Skin epidermis (tissue), 12 donors: ENCODE results near the gene SORCS2.

ENCODE experiments used
- H3K27ac ChIP-seq, 21 experiments: fragments of 200-600 bp; sonication (generic) in 11 of 21; one replicate each; pipeline ENCODE4 v1.5.0; 2020; ENCODE audit warnings: mild to moderate bottlenecking in 3 of 21, inconsistent platforms in 2 of 21, moderate library complexity in 2 of 21
- H3K4me3 ChIP-seq, 7 experiments: fragments of 200-600 bp; sonication (generic) in 2 of 7; one replicate each; pipeline ENCODE4 v1.5.0; 2020; ENCODE audit warnings: inconsistent platforms in 2 of 7, mild to moderate bottlenecking in 2 of 7, moderate library complexity in 1 of 7

The SORCS2 gene

DNA sequence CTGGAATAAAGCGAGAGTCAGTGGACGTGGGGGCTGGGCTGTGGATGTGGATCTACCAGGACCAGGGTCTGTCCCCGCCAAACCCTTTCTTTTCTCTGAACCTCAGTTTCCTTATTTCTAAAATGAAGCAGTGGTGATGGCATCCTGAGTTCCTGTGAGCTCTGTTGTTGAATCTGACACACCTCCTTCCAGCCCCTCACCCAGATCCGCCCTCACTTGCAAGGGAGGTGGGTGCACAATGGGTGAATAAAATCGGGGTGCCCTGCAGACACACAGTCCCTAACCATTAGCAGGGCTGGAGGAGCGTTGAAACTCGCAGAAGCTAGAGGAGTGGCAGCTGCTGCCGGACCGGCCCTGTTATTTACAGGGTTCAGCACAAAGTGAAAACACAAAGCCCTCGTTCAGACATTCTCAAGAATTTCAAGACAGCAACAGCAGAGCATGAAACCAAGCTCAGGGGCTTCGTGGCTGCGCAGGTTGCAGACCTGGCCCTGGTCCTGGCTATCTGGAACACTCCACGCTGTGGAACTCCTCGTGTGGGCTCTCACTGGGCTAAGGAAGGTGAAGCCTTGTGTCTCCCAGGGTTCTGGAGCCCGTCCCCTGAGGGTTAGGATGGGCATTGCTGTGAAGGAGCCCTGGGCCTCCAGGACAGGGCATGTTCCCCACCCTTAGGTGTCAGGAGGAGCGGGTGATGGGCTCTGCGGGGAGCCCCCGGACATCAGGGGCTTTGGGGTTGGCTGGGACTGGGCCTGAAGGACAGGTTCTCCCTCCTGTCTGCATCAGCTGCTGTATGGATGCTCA, 199.5 kb downstream of the SORCS2 start:
- Histone ChIP-seq H3K27ac (no peak overlapping the region), H3K4me3 (no peak overlapping the region)

DNA sequence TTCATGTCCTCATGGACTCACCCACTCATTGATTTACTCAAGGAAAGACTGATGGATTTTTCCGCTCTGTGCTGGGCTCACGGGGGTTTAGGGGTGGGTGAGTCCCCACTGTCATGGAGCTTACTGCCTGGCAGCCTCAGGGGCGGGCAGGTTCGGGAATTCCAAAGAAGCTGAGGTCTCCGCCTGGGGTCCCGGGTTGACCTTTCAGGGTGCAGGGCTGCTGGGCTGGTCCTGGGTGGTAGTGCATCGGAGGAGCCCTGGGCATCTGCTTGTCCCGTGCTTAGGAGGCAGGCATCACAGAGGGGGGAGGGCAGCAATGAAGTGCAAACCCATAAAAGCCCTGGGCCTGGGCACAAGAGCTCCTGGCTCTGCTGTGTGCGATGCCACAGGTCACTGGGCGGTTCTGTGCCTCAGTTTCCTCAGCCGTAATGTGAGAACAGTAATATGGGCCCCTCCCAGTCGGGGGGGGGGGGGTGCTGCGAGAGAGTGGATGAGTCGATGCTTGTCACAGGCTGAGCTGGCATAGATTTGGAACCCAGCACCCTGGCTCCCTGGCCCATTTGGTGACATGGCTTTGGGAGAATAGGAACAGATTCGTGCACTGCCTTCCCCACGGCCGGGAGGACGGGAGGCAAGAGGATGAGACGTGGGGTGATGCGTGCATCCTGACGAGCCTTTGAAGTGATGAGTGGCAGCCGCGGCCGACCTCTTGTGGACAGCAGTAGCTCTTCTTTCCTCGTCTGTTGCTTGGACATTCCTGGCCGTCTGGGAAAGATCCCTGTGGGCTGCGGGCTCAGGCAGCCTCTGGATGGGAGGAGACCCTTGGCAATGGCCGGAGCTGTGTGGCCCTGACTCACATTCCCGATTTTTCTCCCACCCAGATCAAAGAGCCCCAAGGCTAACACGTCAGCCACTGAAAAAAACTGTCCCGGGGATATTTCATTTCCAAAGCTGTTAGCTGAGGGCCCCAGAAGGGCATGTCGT, 200.4 kb downstream of the SORCS2 start:
- peak overlapping the region in 2 of 21 experiments; percentile 21 to 54 for H3K27ac ChIP-seq

DNA sequence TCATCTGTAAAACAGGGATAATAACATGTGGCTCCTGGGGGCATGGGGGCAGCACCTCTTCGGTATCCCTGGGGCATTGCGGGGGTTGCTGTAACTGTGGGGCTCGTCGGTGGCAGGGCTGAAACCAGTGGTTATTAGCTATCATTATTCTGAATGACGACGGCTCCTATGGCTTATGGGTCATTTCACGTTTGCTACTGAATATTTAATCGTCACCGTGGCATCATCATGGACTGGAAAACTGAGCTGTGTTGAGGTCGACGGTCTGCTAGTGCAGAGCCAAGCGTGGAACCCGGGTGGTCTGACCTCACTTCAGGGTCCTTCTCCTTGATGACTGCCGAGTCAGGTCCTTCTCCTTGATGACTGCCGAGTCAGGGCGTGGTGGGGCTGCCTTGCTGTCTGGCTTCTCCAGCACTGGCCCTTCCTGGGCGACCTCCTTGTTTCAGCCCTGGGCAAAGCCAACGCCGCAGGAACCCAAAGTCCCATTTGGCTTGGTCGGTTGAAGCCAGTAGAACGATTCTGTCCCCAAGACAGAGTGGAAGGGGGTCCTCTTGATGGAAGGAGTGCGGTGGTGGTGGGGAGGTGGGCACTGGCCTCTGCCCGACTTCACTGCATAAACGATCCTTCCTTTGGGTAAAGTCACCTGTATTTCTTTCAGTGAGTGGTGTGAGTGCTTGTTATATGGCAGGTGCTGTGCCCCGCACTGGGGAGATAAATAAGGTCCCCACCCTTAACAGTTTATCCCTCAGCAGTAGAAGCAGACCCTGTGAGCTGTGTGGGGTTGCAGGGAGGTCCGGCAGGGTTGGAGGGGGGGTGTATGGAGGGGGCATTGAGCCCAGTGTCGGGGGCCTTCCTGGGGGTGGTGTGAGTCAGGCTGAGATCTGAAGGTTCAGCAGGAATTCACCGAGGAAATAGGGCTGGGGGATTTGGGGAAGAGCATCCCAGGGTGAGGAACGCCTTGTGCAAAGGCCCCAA, 201.6 kb downstream of the SORCS2 start:
- Histone ChIP-seq H3K4me3 (no peak overlapping the region), H3K27ac (peak overlapping the region in 2 of 21 experiments; percentile 21 to 54)

More for the DNA sequence above, 200.4 kb downstream of the SORCS2 start:
- H3K4me3 ChIP-seq, result no peak overlapping the region

DNA sequence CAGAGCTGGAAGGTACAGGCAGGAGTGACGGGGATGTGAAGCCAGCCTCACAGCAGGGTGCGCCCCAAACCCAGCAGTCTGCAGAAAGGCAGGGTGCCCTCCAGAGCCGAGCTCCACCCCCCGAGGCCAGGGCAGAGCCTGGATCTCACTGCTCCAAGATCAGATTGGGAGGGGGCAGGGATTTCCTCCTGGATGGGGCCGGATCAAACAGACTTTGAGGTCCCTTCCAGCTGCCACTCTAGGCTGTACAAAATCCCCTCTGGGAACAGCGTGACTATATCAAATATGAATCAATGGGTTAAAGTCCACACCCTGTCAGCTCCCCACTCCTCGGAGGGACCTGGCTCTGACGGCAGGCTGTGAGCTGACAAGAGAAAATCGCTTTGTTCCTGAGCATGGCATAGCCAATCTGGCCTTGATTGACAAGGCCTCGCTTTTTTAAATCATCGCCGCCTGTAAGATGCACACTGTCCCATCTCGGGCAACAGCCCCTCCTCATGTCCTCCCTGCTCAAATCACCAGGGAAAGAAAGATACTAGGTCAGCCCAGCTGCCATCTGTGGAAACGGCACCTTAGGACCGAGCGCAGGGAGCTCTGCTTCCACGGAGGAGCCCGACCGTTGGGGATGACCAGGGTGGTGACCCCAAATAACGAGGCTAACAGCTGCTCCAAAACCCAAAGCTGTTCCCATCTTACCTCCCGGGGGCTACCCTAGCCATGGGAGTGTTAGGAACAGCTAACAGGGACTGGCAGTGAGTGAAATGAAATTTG, 202.5 kb downstream of the SORCS2 start:
- Histone ChIP-seq H3K4me3 (no peak overlapping the region), H3K27ac (no peak overlapping the region)

DNA sequence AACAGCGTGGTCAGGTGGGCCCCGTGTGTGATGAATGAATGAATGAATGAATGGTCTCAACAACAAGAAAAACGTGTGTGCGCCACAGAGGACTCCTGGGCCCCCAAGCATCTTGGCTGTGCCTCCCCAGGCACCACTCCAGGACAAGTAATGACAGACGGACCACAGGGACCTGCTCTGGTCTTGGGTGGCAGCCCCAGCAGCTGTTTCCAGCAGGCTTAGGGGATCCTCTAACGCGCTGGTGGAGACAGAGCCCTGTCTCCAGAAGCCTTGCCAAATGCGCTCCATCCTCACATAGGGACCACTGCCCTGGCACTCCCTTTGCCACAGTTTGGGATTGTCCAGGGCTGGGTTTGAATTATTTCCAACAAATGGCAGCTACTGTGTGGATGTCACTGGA, 203.3 kb downstream of the SORCS2 start:
- no peak overlapping the region for H3K4me3 ChIP-seq
- H3K27ac ChIP-seq, result peak overlapping the region in 1 of 21 experiments; percentile 21

DNA sequence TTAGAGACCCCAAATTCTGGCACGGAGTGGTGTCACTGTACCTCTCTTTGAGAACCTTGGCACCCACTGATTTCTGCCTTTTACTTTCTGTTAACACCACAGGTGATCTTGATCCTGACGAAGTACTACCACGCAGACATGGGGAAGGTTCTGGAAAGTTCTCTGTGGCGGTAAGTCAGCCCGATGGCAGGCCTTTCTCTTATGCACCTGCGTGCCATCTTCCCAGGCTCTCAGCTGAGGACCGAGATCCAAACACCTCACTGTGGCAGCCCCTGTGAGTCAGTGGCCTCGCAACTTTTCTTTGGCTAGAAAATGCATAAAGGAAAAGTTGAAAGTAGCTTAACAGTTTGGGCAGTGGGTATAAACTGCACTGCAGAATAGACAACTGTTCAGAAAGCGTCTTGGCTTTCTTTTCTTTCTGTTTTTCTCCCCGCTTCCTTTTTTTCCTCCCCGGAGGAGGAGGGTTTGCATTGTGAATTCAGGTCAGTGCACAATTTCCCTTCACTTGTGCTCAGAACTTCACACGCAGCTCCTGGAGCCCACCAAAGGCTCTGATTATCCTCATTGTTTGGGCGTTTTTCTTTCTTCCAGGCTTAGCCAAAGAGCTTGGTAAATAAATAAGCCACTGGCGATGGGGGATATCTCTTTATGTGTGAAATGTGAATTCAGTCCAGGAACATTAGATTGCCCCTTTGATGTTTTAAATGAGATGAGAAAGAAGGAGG, 204.0 kb downstream of the SORCS2 start:
- Histone ChIP-seq H3K4me3 (no peak overlapping the region), H3K27ac (peak overlapping the region in 2 of 21 experiments; percentile 59 to 61)

DNA sequence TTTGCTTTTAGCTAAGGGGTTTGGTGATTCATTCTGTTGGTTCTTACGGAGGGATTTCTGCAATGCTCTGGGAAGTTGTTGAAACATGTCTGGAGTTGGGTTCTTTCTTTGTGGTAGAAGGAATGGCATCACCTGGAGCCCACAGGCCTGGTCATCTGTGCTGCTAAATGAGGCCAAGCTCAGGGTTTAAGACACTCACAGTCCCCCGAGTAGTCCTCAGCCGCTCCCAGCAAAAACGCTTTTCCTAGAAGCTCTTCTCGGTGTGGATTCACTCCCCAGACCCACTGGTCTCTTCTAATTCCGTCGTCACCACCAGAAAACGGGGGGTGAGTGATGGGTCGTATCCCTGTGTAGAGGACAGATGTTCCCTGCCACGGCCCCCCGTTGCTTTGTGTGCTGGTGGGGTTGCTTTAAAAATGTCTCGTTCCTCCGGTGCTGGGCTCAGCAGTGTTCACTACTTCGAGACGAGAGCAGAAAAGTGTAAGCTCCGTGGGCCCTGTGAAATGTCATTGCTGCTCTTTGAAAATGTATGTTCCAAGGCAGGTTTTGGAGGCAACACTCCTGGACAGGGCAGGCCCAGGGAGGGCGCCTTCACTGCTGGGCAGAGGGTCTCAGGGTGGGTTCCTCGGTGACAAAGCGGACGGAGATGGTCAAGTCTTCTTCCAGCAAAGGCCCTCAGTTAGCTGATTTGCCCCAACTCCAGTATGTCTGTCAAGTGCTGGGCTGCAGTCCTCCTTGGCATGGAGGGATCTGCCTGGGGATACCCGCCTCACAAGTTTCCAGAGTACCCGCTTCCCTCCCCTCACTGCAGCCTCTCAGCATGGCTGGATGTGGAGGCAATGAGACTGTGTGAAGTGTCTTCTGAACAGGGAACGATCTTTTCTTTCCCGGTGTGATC, 205.1 kb downstream of the SORCS2 start:
- Histone ChIP-seq H3K4me3 (no peak overlapping the region), H3K27ac (peak overlapping the region in 3 of 21 experiments; percentile 20 to 61 (median 59))

DNA sequence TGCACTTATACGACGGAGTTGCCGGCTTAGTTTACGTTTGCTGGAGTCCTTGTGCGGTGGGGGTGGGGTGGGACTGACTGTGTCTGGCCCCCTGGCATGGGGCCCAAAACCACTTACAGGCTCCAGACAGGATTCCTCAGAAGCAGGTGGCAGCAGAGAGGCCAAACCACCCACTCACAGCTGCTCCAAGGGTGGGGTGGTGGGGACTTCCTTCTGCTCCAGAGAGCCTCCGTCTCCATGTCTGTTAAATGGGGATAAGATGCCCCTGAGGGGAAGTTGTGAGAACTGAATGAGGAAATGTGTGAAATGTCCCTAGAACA, 205.7 kb downstream of the SORCS2 start:
- peak overlapping the region in 2 of 21 experiments; percentile 59 to 61 for H3K27ac ChIP-seq

DNA sequence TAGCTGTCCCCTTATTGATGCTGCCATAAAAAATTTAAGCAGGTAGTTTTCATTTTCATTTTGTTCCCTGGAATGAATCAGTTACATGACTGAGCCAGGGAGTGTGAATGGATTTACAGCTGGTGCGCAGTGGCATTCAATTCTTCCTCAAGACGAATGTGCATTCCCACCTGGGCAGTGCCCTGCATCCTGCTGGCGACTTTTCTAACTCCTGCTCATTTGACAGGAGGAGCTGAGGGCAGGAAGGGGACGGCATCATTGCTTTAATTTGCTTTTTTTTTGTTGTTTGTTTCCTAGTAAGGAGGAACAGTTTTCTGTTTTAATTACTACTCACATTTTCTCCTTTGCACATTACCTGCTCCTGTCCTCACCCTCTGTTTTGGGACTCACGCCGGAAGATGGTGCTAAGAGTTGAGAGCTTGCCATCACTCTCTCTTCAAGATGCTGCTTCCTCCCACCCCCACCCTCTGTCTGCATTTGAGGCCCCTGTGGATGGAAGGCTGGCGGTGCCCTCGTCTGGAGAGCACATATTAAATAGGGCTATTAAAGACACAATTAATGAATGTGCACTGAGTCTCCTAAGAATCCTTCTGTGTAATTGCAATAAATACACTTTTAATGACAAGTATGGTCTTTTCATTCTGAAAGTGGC, 206.6 kb downstream of the SORCS2 start:
- H3K4me3 ChIP-seq, result no peak overlapping the region
- no peak overlapping the region for H3K27ac ChIP-seq

More for the DNA sequence above, 205.7 kb downstream of the SORCS2 start:
- H3K4me3 ChIP-seq, result no peak overlapping the region

DNA sequence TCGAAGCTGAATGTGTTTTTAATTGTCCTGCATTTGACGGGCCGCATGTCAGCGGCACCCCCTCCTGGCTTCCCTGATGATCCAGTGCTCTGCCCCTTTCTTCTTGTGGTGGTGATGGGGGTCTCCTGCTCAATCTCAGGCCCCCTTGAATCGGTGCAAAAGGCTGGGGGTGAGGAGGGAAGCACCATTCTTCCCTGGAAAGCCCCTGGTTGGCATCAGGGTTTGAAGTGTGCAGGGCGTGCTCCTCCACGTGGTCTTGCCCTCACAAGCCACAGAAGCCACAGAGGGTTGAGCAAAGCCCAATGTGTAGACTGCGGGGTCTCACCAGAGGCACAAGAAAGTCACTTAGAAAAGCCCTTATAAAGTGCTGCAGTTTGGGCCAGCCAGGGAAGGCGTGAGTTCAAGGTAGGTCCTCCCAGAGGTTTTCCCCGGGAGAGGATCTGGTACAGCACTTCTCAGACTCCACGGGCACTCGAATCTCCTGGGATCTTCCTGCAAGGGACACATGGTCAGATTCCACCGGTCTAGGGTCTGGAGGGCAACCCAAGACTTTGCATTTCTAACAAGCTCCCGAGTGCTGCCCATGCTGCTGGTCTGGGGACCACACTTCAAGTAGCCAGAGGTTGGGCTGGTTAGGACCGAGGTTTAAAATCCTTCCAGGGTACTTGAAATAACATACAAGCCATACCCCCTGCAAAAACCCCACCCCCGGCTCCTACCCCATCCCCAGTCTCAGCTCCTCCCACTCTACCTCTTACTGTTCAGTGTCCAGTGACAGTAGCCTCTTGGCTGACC, 207.3 kb downstream of the SORCS2 start:
- Histone ChIP-seq H3K27ac (no peak overlapping the region), H3K4me3 (no peak overlapping the region)

DNA sequence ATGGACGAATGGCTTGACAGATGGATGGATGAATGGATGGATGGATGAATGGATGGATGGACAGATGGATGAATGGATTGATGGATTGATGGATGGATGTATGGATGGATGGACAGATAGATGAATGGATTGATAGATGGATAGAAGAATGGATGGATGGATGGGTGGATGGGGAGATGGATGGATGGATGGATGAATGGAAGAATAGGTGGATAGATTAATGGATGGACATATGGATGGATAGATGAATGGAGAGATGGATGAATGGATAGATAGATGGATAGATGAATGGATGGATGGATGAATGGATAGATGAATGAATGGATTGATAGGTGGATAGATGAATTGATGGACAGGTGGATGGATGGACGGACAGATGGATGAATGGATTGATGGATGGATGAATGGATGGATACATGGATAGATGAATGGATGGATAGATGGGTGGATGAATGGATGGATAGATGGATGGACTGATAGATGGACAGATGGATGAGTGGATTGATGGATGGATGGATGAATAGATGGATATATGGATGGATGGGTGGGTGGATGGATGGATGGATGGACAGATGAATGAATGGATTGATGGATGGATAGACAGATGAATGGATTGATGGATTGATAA, 208.4 kb downstream of the SORCS2 start:
- H3K27ac ChIP-seq, result no peak overlapping the region
- H3K4me3 ChIP-seq, result no peak overlapping the region

DNA sequence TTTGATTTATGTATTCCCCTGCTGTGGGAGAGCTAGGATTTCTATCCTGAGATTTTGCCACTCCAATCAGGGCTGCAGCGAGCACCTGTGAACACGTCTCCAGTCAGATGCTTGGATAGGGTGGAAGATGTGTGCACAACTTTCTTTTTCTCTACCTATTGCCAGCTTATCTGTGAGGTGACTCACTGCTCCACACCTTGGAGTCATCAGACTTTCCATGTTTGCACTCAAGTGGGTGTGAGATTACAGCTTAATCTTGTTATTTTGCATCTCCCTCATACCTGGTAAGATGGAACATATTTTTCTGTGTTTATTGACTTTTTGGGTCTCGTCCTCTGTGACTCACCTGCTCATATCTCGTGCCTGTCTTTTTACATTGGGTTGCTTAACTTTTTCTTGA, 210.2 kb downstream of the SORCS2 start:
- no peak overlapping the region for H3K4me3 ChIP-seq
- no peak overlapping the region for H3K27ac ChIP-seq

DNA sequence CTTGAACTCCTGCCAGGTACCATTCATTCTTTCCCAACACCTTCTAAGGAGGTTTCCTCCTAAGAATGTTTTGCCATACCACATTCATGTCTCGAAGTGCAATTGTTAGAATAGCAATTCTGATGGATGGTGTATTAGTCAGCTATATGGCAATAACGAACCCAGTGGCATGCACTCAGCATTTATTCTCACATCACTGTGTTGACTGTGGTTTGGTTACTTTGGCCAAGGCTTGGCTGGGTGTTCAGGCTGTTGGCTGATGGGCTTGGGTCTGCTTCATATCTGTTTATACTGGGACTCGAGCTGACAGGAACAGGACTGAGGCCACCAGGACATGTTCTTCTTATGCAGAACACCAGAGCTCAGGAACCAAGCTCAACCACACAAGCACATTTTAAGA, 210.7 kb downstream of the SORCS2 start:
- no peak overlapping the region for H3K27ac ChIP-seq
- no peak overlapping the region for H3K4me3 ChIP-seq

DNA sequence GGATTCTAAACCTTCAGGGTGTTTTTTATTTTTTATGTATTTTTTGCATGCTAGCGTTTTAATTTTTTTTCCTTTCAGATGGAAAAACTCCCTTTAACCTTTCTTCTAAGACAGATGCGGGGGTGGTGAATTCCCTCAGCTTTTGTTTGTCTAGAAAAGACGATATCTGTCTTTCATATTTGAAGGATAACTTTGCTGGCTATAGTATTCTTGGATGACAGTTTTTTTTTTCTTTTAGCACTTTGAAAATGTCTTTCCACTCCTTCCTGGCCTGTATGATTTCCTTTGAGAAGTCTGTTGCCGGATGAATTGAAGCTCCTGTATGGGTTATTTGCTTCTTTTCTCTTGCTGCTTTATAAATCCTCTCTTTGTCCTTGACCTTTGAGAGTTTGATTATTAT, 215.8 kb downstream of the SORCS2 start:
- H3K27ac ChIP-seq, result no peak overlapping the region
- no peak overlapping the region for H3K4me3 ChIP-seq

DNA sequence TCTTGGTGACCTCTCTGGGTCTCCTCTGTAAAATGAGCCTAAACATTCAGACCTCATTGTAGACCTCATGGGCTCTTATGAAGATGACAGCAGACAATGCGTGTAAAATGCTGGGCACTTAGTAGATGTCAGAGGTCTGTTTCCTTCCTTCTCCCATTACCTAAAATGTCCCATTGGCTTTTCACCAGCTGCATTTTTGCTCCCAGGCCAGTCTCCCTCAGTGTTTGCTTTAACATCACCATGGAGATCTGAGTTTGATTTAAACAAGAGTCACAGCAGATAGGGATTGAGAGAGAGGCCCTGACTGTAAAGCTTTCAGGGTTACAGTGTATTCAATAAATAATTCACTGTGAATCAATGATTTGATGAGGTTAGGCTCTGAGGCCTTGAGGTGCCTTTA, 218.1 kb downstream of the SORCS2 start:
- no peak overlapping the region for H3K27ac ChIP-seq
- H3K4me3 ChIP-seq, result no peak overlapping the region
